GM19099 (cell line): ENCODE measurements around the gene ENO2.

Source experiments
- POLR2A ChIP-seq: IDR thresholded peaks from 3 replicates; pipeline ENCODE4 v1.6.1; 2011; ENCODE audit warnings: low read depth; ENCODE audit not compliant: insufficient read length; ENCODE audit errors: extremely low read depth

ENO2 gene

GRCh38 chr12:6883683-6884082, 30.7 kb upstream of the ENO2 start:
- TF ChIP-seq POLR2A = no peak

- TF ChIP-seq POLR2A = no peak
These were observed 29.8 kb upstream of the ENO2 start for GRCh38 chr12:6884539-6884938.

- no peak for TF ChIP-seq POLR2A
These were observed 26.9 kb upstream of the ENO2 start for GRCh38 chr12:6887460-6887859.

DNA sequence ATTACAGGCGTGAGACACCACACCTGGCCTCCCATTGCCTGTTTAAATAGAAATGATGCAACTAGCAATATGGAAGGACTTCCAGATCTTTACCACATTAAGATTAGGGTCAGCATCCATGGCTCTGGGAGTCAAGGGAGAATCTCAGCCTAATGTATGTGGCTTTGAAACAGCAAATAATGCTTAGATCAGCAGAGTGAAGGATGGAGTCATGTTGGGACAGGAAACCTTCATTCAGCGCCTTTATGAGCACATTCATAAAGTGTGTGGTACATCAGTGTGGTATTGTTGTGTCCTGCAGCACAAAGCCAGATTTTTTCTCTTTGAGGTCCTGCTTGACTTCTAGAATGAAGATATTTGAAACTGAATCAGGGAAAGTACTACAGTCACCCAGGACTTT, 26.0 kb upstream of the ENO2 start:
- TF ChIP-seq POLR2A = no peak

GRCh38 chr12:6890789-6891645, 23.4 kb upstream of the ENO2 start:
- peak; percentile 87 for TF ChIP-seq POLR2A

DNA sequence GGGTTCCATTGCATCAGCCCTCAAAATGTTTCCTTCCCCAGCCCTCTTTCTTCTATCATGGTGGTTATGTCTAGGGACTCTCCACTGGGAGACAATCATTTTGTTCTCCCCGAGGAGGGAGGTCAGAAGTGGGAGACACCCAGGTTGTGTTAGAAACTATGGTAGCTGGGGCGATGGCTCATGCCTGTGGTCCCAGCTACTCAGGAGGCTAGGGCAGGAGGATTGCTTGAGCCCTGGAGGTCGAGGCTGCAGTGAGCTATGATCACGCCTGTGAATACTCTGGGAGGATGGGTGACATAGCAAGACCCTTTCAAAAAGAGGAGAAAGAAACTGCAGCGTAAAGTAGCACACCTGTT, 22.8 kb upstream of the ENO2 start:
- no peak for TF ChIP-seq POLR2A

DNA sequence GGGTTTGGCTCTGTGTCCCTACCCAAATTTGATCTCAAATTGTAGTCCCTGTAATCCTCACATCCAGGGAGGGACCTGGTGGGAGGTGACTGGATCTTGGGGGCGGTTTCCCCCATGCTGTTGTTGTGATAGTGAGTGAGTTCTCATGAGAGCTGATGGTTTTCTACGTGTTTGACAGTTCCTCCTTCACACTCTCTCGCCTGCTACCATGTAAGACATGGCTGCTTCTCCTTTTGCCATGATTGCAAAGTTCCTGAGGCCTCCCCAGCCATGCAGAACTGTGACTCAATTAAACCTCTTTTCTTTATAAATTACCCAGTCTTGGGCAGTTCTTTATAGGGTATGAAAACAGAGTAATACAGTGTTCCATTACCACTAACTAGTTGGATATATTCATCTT, 20.1 kb upstream of the ENO2 start:
- TF ChIP-seq POLR2A = no peak

- no peak for TF ChIP-seq POLR2A
These were observed 17.4 kb upstream of the ENO2 start for GRCh38 chr12:6896846-6897435.

GRCh38 chr12:6899427-6899826, 15.0 kb upstream of the ENO2 start:
- no peak for TF ChIP-seq POLR2A

DNA sequence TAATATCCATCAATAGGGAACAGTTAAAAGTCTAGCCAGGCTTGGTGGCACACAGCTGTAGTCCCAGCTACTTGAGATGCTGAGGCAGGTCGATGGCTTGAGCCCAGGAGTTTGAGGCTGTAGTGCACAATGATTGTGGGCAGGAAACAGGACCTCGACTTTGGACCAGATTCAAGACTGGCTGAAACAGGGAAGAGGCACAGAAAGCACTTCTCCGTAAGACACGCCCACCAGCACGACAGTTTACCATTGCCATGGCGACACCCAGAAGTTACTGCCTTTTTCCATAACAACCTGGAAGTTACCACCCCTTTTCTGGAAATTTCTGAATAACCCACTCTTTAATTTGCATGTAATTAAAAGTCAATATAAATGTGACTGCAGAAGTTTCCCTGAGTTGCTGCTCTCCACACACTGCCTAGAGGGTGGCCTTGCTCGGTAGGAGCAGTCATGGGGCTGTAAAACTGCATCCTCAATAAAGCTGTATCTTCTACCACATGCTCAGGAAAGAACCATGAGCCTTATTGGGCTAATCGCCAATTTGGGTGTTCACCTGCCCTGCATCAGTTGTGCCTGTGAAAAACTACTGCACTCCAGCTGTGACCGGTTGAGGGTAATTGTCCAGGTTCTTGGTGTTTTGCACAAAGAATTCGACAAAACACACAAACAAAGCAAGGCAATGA, 14.4 kb upstream of the ENO2 start:
- TF ChIP-seq POLR2A = no peak

GRCh38 chr12:6902448-6902847, 11.9 kb upstream of the ENO2 start:
- no peak for TF ChIP-seq POLR2A

DNA sequence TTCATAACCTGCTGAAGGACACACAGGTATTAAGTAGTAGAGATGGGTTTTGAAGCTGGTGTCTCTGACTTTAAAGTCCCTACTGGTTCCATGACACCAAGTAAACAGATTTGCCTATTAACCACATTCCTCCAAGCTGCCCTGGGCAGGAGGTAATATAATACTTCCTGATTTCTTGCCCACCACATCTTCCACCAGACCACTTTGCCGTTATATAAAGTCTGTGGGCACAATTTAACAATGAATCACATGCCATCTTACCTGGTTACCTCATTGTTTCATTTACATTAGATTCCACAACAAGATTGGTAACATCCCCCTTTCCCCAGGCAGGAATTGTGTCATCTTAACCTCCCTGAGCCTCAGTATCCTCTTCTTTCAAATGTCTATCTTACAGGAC, 10.7 kb upstream of the ENO2 start:
- no peak for TF ChIP-seq POLR2A

DNA sequence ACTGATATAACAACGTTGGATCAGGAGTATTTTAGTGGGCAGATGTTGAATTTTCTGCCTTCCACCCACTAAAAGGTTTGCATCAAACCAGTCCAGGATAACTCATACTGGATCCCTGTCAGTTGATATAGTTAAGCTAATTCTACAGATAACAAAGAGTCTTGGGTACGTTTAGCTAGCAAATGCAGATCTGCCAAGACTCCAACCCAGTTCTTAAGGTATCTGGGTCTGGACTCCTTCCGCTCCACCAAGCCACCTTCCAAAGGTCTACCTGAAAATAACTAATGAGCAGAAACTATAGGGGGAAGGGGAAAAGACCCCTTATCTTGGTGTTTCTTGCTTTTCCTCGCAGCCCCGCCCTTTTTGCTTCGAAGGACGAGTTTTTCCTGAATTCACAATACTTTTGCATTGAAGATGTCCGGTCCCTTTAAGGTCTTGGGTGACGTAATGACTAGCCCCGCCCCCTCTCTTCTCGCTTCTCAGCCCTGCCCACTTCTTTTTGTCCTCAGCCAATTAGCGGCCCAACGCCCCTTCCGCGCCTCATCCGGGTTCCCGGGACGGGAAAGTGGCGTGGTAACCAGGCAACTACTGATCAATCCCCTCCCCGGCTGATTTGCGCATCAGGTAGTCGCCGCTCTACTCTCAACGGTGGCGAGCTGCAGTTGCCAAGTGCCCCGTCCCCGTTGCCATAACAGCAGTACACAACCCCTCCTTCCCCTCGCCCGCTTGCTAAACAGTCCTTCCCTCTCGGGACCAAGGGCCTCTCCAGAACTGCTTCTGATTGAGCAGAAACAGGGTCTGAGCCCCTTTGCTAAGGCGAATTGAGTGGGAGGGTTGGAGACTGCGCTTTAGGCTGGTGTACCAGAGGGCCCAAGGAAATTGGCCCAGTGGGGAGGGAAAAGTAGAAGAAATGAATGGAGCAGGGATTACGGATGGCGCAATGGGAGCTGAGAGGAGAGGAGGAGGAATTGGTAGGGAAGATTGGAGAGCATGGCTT, 9.8 kb upstream of the ENO2 start, which contains the start of gene LRRC23:
LRRC23 (plus strand) TSS at position 543 of the 997 bp plus-strand sequence. CDS start 812 bp downstream, outside the sequence.
- TF ChIP-seq POLR2A = peak; percentile 47

GRCh38 chr12:6905414-6906040, 8.9 kb upstream of the ENO2 start:
- TF ChIP-seq POLR2A = no peak

- no peak for TF ChIP-seq POLR2A
These were observed 4.8 kb upstream of the ENO2 start for GRCh38 chr12:6909421-6910145.
